Activated T-helper 9 cell treated with anti-CD3 and anti-CD28 coated beads, Interleukin-2, amount 50 U/mL, for 16 hours (primary cell): Measurements from ENCODE around the gene KLHL18.
"Not testable (repeated sequence)": the region's sequence is repeated elsewhere in the genome, so short reads cannot be mapped to it uniquely, and the experiment has no call there.

Experiments
- DNase-seq: peaks from one replicate; pipeline ENCODE4 v3.0.0-alpha.2; 2020; ENCODE audit warnings: low read depth

The KLHL18 gene

GRCh38 chr3:47282424-47283192 is at the start of gene KLHL18, which contains the start of gene KIF9:
KLHL18 (plus strand) TSS chr3:47282944; CDS start chr3:47282966, 22 bp downstream.
KIF9 (minus strand) TSS chr3:47282799; CDS start chr3:47277374, 5,425 bp downstream.
- peak; percentile 96 for DNase-seq

GRCh38 chr3:47238017-47238416 is 44.7 kb upstream of the KLHL18 start:
- DNase-seq, result no peak

GRCh38 chr3:47239929-47240328 is 42.8 kb upstream of the KLHL18 start:
- no peak for DNase-seq

GRCh38 chr3:47243419-47244147 is 39.2 kb upstream of the KLHL18 start:
- DNase-seq, result no peak

- no peak for DNase-seq
Measured at GRCh38 chr3:47244531-47245100, 38.1 kb upstream of the KLHL18 start.

- no peak for DNase-seq
Measured at GRCh38 chr3:47245271-47245670, 37.5 kb upstream of the KLHL18 start.

- no peak for DNase-seq
Measured at GRCh38 chr3:47247131-47248064, 35.3 kb upstream of the KLHL18 start.

- DNase-seq, result no peak
Measured at GRCh38 chr3:47250309-47251060, 32.3 kb upstream of the KLHL18 start.

- not testable (repeated sequence) for DNase-seq
Measured at GRCh38 chr3:47251085-47251484, 31.7 kb upstream of the KLHL18 start.

- no peak for DNase-seq
Measured at GRCh38 chr3:47251689-47252088, 31.1 kb upstream of the KLHL18 start.

- DNase-seq, result not testable (repeated sequence)
Measured at GRCh38 chr3:47256331-47256730, 26.4 kb upstream of the KLHL18 start.

- DNase-seq, result no peak
Measured at GRCh38 chr3:47259114-47259513, 23.6 kb upstream of the KLHL18 start.

- DNase-seq, result no peak
Measured at GRCh38 chr3:47260605-47261004, 22.1 kb upstream of the KLHL18 start.

- no peak for DNase-seq
Measured at GRCh38 chr3:47261301-47261700, 21.4 kb upstream of the KLHL18 start.

- no peak for DNase-seq
Measured at GRCh38 chr3:47265008-47265407, 17.7 kb upstream of the KLHL18 start.

- DNase-seq, result no peak
Measured at GRCh38 chr3:47265725-47266428, 16.9 kb upstream of the KLHL18 start.

GRCh38 chr3:47266709-47267489 is 15.8 kb upstream of the KLHL18 start:
- peak; percentile 16 for DNase-seq

- no peak for DNase-seq
Measured at GRCh38 chr3:47267490-47267824, 15.3 kb upstream of the KLHL18 start.

GRCh38 chr3:47270526-47270925 is 12.2 kb upstream of the KLHL18 start:
- no peak for DNase-seq

GRCh38 chr3:47273564-47273963 is 9.2 kb upstream of the KLHL18 start:
- no peak for DNase-seq
